Nephron (organoid): ENCODE data around the gene CPXM1.

Source experiments
- H3K27ac Mint-ChIP-seq, 3 experiments: 2 replicates each; pipeline ENCODE4 v1.8.0; 2020; ENCODE audit warnings: mixed read lengths in 3 of 3, mild to moderate bottlenecking in 2 of 3, moderate library complexity in 1 of 3
- H3K27me3 Mint-ChIP-seq: 2 replicates; pipeline ENCODE4 v1.8.0; 2021; ENCODE audit warnings: low read depth, mild to moderate bottlenecking, moderate library complexity, mixed read lengths
- H3K36me3 Mint-ChIP-seq: 2 replicates; pipeline ENCODE4 v1.8.0; 2020; ENCODE audit warnings: low read depth, mixed read lengths
- H3K4me1 Mint-ChIP-seq: 2 replicates; pipeline ENCODE4 v1.8.0; 2020; ENCODE audit warnings: mixed read lengths
- H3K4me3 Mint-ChIP-seq, 3 experiments: 2 replicates each; pipeline ENCODE4 v1.8.0; 2020; ENCODE audit warnings: mild to moderate bottlenecking in 3 of 3, mixed read lengths in 3 of 3, moderate library complexity in 2 of 3
- H3K9me3 Mint-ChIP-seq: 2 replicates; pipeline ENCODE4 v1.8.0; 2020; ENCODE audit warnings: mixed read lengths
- TF ChIP-seq, protein P1 (sequence below), 3 experiments: fragments of 200-600 bp; sonication (generic); IDR thresholded peaks; one replicate each; pipeline ENCODE4 v1.5.0; 2021; ENCODE audit warnings: antibody characterized with exemption in 3 of 3; ENCODE audit not compliant: unreplicated experiment in 3 of 3

The CPXM1 gene

DNA sequence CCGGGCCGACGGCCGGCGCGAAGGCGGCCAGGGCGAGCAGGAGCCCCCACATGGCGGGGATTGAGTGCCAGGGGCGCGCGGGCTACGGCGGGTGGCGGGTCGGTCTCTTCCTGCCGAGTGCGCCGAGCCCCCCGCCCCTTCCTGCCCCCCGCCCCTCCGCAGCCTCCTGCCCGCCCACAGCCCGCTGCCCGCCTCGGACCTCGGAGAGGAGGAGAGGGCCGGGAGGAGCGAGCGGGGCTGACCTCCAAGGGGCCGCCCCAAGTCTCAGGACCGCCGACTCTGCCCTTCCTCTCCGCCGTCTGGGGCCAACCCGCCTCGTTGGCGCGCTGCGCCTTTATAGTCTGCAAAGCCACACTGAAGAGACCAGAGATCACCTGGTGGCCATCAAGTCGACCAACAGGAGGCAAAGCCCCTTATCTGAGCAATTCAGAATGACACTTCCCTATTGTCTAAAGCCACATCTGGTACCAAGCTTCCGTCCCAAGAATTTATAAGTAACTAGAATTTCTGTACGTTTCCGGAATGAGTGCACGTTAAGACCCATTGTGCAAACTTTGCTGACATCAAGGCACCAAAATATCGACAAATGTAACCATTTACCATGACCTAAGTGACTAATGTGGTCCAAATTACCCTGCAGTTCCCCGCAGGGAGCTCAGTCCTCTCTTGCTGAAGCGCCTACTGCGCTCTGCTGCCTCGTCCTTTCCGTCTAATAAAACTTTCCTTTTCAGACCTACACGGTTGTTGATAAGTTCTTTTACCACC is at the start of gene CPXM1:
Gene CPXM1, minus strand, starts transcription at position 107 of the 765 bp plus-strand sequence. Its CDS starts 55 bp downstream, at position 52.
- no peaks in the 10 kb centered on the region for H3K9me3 Mint-ChIP-seq
- peaks cover 32% of the 10 kb centered on the region for H3K36me3 Mint-ChIP-seq
- H3K27me3 Mint-ChIP-seq, result peaks cover 36% of the 10 kb centered on the region
- peak within 1 kb of the TSS; percentile 94 to 98 (median 98) for H3K27ac Mint-ChIP-seq
- TF ChIP-seq, protein P1, sequence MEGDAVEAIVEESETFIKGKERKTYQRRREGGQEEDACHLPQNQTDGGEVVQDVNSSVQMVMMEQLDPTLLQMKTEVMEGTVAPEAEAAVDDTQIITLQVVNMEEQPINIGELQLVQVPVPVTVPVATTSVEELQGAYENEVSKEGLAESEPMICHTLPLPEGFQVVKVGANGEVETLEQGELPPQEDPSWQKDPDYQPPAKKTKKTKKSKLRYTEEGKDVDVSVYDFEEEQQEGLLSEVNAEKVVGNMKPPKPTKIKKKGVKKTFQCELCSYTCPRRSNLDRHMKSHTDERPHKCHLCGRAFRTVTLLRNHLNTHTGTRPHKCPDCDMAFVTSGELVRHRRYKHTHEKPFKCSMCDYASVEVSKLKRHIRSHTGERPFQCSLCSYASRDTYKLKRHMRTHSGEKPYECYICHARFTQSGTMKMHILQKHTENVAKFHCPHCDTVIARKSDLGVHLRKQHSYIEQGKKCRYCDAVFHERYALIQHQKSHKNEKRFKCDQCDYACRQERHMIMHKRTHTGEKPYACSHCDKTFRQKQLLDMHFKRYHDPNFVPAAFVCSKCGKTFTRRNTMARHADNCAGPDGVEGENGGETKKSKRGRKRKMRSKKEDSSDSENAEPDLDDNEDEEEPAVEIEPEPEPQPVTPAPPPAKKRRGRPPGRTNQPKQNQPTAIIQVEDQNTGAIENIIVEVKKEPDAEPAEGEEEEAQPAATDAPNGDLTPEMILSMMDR (IDR thresholded peaks at IDR 0.05; ENCODE audit: unreplicated experiment in 3 of 3), result peak; percentile 20 to 36 (median 21)
- peaks cover 25% of the 10 kb centered on the region for H3K4me1 Mint-ChIP-seq
- H3K4me3 Mint-ChIP-seq, result peak within 1 kb of the TSS; percentile 96 to 100 (median 96)

DNA sequence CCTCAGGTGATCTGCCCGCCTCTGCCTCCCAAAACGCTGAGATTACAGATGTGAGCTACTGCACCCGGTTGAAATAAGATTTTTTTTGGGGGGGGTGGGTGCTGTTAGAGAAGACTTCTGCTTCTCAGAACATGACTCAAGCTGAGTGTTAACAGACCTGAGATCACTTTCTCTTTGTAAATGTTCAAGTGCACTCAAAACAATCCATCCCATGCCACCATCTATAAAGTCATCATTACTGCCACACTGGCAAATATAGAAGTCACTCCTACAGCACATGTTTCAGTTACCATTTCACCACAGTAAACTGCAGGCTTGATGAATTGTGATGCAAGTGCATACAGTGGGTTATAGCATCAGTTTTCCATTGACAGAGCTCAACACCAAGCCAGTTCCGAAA is 49.1 kb upstream of the CPXM1 start:
- Mint-ChIP-seq H3K36me3 (peaks cover 4% of the 10 kb centered on the region), H3K27ac (no peak overlapping the region), H3K4me3 (no peak overlapping the region), H3K27me3 (no peaks in the 10 kb centered on the region), H3K4me1 (peaks cover 5% of the 10 kb centered on the region), H3K9me3 (no peaks in the 10 kb centered on the region)
- TF ChIP-seq, protein P1 (IDR thresholded peaks at IDR 0.05; ENCODE audit: unreplicated experiment in 3 of 3), result no peak

DNA sequence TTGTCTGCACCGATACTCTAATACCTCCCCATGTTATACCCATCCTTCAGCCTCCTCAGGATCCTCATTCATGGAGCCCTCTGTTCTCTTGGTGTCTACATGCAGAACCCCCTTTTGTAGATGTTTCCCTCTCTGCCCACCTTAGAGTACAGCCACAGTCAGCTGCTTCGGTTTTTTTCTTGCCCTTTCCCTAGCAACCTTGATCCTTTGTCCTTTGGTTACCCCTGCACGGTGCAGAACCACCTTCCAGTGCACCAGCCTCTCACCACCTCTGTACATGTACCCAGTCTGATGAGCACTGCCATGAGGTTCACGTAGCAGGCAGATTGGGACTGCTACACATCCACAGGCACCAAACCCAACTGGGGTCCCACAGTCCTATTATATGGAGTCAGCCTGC is 47.4 kb upstream of the CPXM1 start:
- H3K4me3 Mint-ChIP-seq, result no peak overlapping the region

GRCh38 chr20:2846698-2847097 is 46.3 kb upstream of the CPXM1 start:
- peaks cover 4% of the 10 kb centered on the region for H3K36me3 Mint-ChIP-seq
- no peaks in the 10 kb centered on the region for H3K27me3 Mint-ChIP-seq
- H3K4me3 Mint-ChIP-seq, result no peak overlapping the region
- no peaks in the 10 kb centered on the region for H3K4me1 Mint-ChIP-seq
- H3K27ac Mint-ChIP-seq, result no peak overlapping the region
- no peaks in the 10 kb centered on the region for H3K9me3 Mint-ChIP-seq
- TF ChIP-seq, protein P1 (IDR thresholded peaks at IDR 0.05; ENCODE audit: unreplicated experiment in 3 of 3), result no peak

More for the DNA sequence above, 47.4 kb upstream of the CPXM1 start:
- Mint-ChIP-seq H3K4me1 (peaks cover 5% of the 10 kb centered on the region), H3K27me3 (no peaks in the 10 kb centered on the region), H3K9me3 (no peaks in the 10 kb centered on the region), H3K36me3 (peaks cover 4% of the 10 kb centered on the region), H3K27ac (no peak overlapping the region)
- TF ChIP-seq, protein P1 (IDR thresholded peaks at IDR 0.05; ENCODE audit: unreplicated experiment in 3 of 3), result no peak

- no peak overlapping the region for H3K27ac Mint-ChIP-seq
- TF ChIP-seq, protein P1 (IDR thresholded peaks at IDR 0.05; ENCODE audit: unreplicated experiment in 3 of 3), result no peak
- peaks cover 5% of the 10 kb centered on the region for H3K4me1 Mint-ChIP-seq
- no peaks in the 10 kb centered on the region for H3K27me3 Mint-ChIP-seq
- peaks cover 4% of the 10 kb centered on the region for H3K36me3 Mint-ChIP-seq
- H3K9me3 Mint-ChIP-seq, result no peaks in the 10 kb centered on the region
- H3K4me3 Mint-ChIP-seq, result no peak overlapping the region
These were observed 45.2 kb upstream of the CPXM1 start for GRCh38 chr20:2845607-2846006.
